ENCODE results near the gene CLIP3.
"Not testable (repeated sequence)": the region's sequence is repeated elsewhere in the genome, so short reads cannot be mapped to it uniquely, and the experiment has no call there.

The CLIP3 gene

DNA sequence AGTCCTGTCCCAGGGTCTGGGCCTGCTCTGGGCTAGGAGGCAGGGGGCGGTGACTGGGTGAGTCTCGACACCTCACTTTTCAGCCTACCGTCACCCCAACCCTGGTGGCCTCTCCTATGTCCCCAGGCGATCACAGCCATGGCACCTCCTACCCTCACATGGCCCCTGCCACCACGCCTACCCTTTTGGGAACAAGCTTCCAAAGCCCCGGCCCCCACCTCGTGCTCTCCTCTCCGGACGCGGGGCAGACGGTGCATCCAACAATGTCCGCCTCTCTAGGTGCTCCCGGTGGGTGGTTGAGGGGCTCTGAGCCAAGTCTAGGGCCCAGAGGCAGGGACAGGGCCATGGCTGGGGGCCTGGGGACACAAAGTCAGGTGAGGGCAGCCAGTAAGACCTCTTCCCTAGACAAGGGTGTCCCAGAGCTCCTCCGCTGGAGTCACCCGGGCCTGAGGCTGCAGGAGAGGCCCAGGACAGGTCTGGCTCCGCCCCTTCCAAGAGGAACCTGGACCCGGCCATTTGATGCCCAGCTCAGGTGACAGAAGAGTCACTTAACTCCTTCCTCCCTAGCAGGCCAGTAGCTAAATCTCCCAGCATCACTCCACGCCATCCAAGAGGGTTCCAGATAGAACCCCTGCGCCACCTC lies 24.2 kb downstream of the CLIP3 start, which contains the start of gene SYNE4:
SYNE4 (minus strand) TSS at position 478 of the 643 bp plus-strand sequence; CDS start at position 346, 132 bp downstream.
- no peak for DNase-seq

DNA sequence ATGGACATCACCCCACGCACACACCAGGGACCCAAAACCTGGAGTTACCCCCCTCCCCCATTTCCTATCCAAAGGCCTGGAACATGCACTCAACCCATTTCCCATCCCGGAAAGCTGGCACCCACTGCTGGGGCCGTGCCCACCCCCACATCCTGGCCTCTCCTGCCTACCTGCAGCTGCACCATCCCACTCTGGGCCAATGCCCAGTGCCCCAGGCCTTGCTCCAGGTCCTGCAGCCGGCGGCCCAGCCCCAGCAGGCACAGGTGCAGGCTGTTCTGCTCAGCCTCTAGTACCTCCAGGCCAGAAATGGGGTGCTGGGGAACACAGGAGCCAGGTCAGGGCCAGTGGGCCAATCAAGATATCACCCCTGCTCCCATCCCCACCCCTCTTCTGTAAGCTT lies 25.7 kb downstream of the CLIP3 start:
- no peak for DNase-seq

DNA sequence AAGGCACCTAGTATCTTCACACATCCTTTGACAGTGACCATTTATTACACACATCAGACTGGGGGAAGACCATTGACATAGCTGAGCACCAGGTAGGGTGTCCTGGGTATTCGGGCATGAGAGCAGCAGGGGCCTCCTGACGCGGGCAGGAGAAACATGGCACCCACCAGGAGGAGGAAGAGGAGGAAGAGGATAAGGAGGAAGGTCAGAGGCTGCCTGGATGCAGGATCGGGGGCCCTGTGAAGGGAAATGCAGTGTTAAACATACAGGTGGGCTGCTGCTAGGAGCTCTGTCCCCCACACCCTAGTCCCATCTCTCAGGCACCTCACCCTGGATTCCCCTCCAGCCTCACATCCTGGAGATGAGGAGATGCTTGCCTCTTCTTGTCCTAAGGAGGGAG lies 29.4 kb downstream of the CLIP3 start:
- DNase-seq, result no peak

DNA sequence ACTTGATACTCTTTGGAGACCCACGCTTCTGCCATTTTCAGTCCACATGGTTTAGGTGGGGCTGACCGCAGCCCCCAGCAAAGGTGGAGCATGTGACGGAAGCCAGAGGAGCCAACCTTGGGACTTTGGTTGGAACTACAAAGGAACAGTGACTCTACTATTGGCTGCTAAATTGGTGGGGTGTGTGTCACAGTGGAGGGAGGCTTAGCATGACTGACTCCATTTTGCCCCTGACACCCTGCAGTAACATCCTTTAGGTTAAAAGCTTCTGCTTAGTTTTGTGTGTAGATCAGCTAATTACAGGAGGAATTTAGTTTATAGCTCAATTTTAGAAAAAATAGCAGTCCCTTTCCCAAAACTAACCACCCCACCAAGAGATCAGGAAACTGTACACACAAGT lies 31.1 kb downstream of the CLIP3 start:
- DNase-seq, result no peak

DNA sequence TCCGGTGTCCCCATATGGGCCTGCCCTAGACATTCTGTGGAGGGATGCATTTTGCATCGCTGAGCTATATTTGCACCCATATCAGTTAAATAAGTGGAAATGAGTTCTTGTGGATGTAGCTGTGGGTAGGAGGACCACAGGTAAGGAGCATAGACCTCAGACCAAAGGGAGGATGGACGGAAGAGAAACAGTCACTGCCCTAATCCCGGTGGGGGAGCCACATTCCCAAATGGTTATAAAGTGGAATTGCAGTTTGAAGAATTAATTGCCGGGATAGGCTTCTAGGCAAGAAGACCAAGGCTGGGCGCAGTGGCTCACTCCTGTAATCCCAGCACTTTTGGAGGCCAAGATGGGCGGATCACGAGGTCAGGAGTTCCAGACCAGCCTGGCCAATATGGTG lies 35.9 kb downstream of the CLIP3 start:
- no peak for DNase-seq

DNA sequence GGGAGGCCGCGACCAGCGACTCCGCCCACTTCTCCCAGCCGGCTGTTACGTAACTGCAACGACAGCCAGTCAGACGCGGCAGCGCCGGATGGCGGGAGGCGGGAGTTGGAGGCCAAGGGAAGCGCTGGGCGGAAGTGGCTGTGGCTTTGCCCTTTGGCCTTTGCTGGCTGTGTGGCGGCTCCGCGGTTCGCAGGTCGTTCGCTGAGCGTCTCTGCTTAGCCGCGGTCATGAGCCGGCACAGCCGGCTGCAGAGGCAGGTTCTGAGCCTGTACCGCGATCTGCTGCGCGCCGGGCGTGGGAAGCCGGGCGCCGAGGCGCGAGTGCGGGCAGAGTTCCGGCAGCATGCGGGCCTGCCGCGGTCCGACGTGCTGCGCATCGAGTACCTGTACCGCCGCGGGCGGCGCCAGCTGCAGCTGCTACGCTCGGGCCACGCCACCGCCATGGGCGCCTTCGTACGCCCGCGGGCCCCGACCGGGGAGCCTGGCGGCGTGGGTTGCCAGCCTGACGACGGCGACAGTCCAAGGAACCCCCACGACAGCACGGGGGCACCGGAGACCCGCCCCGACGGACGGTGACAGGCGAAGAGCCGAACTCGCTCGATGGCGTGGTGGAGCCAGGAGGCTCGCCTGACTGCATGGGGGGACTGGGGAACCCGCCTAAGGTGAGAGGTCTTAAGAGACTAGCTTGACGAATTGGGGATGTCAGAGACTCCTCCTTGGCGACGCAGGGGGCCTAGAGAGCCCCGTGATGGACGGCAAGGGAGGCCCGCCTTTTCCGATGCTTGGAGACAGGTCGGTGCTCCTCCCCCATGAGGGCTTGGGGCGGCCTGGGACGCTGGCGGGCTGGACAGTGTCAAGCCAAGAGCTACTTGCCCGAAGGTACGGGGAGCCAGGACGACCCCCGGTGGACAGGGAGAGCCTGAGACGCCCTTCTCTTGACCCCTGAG lies 37.4 kb downstream of the CLIP3 start, which contains the start of gene SDHAF1:
SDHAF1 (plus strand) TSS at position 141 of the 946 bp plus-strand sequence; CDS start at position 228, 87 bp downstream.
- DNase-seq, result peak; percentile 94 to 95

DNA sequence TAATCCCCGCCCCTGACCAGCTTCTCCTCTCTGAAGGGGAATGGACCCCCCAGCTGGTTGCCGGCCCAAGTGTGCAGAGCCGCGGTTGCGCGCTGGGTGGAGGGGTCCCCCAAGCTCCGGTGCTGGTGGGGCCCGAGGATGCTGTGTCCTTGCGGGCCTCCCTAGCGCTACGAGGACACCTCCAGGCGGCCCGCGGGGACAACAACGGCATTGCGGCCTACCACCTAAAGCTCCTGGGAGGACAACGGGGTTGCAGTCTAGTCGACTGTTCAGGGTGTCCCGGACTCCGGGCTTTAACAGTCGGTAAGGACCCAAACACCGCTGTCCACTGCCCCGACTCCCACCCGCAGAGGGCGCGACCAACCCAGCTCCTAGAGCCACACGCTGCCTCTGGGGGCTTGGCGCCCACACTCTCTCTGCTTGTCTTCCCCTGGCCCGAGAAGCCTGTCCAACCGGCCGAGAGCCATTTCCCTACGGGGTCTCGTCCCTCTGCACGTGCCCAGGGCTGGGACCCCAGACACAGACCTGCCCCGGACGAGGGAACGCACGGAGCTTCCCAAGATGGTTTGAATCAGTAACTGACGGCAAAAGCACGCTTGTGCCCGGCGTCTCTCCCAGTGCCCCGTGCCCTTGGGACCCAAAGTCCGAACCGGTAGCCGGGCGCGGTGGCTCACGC lies 38.6 kb downstream of the CLIP3 start:
- DNase-seq, result peak in 1 of 2 donors; percentile 14

DNA sequence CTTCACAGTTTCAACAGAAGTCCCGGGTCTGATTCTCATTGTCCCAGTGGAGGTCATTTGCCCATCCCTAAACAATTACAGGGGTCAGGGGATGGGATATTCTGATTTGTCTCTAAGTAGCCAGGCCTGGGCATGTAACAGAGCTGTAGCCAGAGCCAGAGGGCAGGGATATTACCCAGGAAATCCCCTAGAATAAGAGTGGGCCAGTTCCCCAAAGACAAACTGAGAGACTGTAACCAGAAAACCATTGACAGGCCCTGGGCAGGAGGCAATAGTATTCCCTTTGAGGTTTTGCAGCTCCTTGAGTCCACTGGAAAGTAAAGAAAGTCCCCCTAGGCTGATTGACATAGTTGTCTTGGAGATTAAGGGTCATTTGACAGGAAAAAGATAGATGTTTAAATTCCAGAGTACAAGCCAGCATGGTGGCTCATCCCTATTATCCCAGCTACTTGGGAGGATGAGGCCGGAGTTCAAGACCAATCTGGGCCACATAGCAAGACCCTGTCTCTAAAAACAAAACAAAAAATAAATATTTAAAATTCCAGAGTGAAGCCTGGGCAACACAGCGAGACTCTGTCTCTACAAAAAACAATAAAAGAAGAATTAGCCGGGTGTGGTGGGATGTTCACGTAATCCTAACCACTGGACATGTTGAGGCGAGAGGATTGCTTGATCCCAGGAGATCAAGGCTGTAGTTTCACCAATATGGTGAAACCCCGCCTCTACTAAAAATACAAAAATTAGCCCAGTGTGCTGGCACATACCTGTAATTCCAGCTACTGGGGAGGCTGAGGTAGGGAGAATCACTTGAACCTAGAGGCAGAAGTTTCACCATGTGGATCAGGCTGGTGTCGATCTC lies 39.5 kb downstream of the CLIP3 start:
- DNase-seq, result no peak

DNA sequence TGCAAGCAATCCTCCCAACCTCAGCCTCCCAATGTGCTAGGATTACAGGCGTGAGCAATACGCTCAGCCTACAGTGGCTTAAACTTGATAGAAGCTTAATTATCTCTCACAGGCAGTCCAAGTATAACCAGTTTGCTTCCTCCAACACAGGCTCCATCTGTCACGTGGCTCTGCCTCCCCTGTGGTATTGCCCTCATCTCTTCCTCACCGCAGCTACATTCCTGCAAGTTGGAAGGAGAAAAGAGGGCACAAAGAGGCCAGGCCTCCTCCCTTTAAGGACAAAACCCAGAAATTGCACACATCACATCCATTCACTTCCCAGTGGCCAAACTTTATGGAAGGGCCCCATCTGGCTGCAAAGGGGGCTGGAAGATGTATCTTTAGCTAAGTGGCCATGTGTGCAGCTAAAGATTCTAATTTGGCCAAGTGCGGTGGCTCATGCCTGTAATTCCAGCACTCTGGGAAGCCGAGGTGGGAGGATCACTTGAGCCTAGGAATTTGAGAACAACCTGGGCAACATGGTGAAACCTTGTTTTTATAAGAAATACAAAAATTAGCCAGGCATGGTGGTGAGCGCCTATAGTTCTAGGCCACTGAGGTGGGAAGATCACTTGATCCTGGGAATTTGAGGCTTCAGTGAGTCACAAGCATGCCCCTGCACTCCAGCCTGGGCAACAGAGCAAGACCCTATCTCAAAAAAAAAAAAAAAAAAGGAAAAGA lies 40.8 kb downstream of the CLIP3 start:
- no peak for DNase-seq

DNA sequence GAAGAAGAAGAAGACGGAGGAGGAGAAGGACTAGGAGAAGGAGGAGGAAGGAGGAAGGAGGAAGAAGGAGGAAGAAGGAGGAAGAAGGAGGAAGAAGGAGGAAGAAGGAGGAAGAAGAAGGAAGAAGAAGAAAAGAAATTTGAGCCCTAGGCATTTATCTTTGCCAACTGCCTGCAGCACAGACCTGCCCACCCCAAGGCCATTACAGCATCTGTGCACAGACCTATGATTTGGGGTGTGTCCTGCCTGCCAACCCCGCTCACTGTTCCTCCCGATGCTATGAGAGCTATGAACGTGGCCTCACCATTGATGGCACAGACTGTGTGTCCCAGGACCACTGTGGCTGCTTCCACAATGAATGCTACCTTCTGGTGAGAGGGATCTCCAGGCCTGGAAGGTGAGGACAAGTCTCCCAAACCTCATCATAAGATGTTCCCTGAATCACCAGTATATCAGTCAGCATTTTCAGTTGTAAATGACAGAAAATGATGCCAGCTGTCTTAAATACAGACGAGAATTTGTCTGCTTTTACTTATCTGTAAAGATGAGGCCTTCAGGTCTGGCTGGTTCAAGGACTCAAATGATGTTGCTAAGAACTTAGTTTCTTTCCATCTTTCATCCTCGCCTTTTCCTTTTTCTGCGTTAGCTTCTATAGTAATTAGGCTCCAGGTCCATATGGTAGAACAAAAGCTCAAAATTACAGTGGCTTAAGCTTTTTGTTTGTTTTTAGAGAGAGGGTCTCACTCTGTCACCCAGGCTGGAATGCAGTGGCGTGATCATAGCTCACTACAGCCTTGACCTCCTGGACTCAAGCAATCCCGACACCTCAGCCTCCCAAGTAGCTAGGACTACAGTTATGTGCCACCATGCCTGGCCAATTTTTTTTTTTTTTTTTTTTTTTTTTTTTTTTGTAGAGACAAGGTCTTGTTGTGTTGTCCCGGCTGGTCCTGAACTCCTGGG lies 41.6 kb downstream of the CLIP3 start:
- no peak for DNase-seq

DNA sequence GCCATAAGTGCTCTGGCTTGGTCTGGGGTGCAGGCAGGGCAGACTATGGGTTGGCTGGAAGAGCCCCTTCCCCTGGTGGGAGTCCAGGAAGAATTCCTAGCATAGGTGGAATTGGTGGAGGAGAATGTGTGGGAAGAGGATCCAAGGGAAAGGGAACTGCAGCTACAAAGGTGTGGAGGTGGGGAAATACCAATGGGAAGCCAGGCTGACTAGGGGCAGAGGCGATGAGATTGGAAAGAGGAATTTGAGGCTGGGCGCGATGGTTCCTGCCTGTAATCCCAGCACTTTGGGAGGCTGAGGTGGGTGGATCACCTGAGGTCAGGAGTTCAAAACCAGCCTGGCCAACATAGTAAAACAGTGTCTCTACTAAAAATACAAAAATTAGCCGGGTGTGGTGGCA lies 42.5 kb downstream of the CLIP3 start:
- no peak for DNase-seq

DNA sequence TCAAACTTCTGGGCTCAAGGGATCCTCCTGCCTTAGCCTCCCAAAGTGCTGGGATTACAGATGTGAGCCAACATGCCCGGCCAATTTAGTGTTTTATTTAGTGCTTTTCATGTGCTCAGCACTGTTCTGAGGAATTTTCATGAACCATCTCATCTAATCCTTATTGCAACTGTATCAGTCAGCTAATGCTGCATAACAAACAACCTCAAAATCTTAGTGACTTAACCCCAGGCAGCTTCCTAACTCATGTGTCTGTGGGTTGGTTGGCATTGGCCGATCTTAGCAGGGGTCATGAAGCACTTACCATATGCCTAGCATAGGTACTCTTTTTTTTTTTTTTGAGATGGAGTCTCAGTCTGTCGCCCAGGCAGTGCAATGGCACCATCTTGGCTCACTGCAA lies 43.8 kb downstream of the CLIP3 start:
- DNase-seq, result no peak

DNA sequence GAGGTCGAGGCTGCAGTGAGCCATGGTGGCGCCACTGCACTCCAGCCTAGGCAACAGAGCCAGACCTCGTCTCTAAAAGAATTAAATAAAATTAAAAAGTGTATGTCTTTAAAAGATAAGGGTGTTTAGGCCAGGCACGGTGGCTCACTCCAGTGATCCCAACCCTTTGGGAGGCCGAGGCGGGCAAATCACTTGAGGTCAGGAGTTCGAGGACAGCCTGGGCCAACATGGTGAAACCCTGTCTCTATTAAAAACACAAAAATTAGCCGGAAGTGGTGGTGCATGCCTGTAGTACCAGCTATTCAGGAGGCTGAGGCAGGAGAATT lies 45.1 kb downstream of the CLIP3 start:
- DNase-seq, result no peak

DNA sequence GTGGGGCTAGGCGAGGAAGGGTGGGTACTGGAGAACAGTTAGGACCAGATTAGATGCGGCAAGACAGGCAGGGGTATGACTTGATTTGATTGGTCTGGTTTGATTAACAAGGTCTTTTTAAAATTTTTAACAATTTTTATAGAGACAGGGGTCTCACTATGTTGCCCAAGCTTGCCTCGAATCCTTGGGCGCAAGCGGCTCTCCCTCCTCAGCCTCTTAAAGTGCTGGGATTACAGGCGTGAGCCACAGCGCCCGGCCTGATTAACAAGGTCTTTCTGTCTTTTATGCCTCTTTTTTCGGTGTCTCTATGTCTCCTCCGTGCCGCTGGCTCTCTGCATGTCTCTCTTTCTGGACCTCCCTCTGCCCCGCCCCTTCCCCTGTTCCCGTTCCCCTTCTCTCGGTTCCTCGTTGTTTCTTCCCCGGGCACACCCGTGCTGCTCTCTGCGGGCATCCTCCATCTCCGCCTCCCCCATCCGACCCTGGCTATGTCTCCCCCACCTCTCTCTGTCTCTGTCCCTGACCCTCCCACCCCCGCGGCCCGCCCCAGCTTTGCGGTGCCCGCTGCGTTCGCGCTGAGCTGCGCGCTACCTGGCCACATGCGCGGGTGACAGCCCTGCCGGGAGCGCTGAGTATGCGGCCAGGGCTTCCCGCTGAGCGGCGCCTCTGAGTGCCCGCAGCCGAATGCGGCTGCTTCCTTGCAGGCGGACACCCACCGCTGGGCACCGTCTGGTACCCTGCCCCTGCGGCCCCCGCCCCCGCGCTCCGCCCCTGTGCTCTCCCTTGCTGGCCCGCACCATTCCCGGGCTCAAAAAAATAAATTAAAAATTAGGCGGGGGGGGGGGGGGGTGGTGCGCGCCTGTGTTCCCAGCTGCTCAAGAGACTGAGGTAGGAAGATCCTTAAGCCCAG lies 45.8 kb downstream of the CLIP3 start:
- peak in 1 of 2 donors; percentile 23 for DNase-seq

DNA sequence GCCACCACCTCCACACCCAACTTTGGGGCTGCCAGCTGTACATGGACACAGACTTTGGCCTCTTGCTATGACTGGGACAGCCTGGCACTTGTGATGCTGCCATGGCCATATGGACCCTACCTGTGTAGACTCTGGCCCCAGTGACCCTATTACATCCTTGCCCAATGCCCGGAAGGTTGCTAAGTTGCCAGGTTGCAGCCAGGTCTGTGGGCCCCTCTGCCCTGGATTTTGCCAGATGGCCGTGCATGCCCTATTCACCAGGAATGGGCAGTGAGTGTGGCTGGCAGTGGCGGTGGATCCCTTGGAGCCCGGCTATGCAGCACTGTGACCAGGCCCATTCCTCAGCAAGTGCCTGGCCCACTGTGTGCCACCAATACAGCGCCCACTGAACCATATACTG lies 46.6 kb downstream of the CLIP3 start:
- no peak for DNase-seq

DNA sequence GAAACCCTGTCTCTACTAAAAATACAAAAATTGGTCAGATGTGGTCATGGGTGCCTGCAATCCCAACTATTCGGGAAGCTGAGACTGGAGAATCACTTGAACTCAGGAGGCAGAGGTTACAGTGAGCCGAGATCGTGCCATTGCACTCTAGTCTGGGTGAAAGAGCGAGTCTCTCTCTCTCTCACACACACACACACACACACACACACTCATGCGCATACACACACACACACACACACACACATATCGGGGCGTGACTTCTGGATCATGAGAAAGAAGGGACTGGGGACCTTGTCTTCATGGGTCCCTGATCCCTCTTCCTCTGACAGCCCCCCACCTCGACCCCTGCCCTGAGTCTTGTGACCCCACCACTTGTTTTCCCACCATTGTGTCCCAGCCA lies 49.5 kb downstream of the CLIP3 start:
- DNase-seq, result no peak

DNA sequence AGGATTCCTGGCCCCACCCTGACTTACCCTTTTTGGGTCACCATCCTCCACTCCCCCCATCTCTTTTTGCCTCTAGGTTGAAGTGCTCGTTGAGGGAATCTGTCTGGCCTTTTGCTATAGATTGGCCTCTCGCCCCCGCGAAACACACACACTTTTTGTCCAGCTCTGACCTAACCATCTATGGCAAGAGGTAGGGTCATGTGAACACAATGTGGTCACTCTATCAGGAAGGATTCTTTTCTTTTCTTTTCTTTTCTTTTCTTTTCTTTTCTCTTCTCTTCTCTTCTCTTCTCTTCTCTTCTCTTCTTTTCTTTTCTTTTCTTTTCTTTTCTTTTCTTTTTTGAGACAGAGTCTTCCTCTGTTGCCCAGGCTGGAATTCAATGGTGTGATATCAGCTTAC lies 51.7 kb downstream of the CLIP3 start:
- not testable (repeated sequence) for DNase-seq

DNA sequence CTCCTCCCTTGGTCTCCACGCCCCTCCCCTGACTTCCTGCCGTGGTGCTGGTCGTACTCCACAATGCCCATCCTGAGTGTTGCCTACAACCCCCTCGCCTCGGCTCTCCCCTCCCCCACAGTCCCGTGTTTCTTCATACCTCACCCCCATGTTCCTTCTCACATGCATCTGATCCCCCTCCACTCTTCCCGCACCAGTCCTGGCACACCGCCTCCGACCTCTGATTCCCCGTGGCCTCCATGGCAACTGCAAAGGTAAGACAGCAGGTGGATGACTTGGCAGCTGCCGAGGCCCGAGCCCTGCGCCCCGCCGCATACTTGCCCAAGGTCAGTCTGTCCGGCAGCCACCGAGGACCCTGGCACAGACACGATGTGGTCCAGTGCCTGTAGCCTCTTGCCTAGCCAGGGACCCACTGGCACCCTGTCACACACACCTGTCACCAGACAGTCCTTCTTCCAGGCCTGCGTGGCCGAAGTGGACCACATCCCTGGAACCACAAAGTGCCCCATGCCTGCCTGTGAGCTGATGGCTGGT lies 53.8 kb downstream of the CLIP3 start:
- no peak for DNase-seq

DNA sequence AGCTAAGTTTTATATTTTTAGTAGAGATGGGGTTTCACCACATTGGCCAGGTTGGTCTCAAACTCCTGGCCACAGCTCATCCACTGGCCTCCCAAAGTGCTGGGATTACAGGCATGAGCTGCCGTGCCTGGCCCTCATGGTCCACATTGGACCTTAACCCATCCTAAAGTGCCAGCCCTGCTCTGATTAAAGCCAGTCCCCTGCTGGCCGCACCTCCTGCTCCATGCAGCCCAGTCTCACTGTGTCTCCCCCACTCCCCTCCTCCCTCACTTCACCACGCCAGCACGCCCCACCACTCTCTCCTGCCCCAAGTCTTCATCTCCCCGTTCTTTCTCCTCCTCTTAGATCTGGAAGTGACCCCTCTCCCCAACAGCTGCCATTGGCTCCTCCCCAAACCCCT lies 54.4 kb downstream of the CLIP3 start:
- no peak for DNase-seq
